ENCODE measurements around the gene ACTRT2. TPM values are rescaled to one million over a fixed set of nuclear protein-coding genes. Genes with fewer than 3 reads are reported as not detected.

Gene ACTRT2
- total RNA-seq, 1 experiment from 2014 or later, result not detected

GRCh38 chr1:3071565-3072390, 50.5 kb downstream of the ACTRT2 start:
- no peaks in the 10 kb centered on the region for H3K79me2 ChIP-seq (ENCODE audit: low read length)
- peaks cover 3% of the 10 kb centered on the region; the same call in 1 of the 2 replicates for H3K4me1 ChIP-seq (ENCODE audit: insufficient read depth, low read length)
- H2AFZ ChIP-seq (ENCODE audit: low read length), result no peak overlapping the region
- DNase-seq, result no peak
- no peak for TF ChIP-seq CTCF (conservative IDR thresholded peaks at IDR 0.05; ENCODE audit: low read depth, low read length)
- no peak for TF ChIP-seq EZH2phosphoT487 (IDR thresholded peaks at IDR 0.05; ENCODE audit: borderline replicate concordance, low read length)
- TF ChIP-seq EZH2 (IDR thresholded peaks at IDR 0.05; ENCODE audit: low read length, unreplicated experiment), result no peak
- no peaks in the 10 kb centered on the region for H4K20me1 ChIP-seq (ENCODE audit: low read length)
- POLR2A ChIA-PET (ENCODE audit: unreplicated experiment), result no interaction called here
- H3K27me3 ChIP-seq (ENCODE audit: low read length), result peaks cover 79% of the 10 kb centered on the region
- no peak overlapping the region for H3K27ac ChIP-seq (ENCODE audit: low read length)
- BruUV-seq (replicated peaks), result no TSS peak
- no peaks in the 10 kb centered on the region for H3K9me2 ChIP-seq (replicated peaks; ENCODE audit: low read length)
- no peaks in the 10 kb centered on the region for H3F3A ChIP-seq (ENCODE audit: low read length, unreplicated experiment)
- CTCF ChIA-PET, result no interaction called here
- no peak overlapping the region for H3K4me2 ChIP-seq (ENCODE audit: low read length)
- no peak overlapping the region for H3K4me3 ChIP-seq (ENCODE audit: low read length)
- intact Hi-C loops (cut with micrococcal nuclease), result no loop called here
- no peak overlapping the region for H3K9ac ChIP-seq (ENCODE audit: low read length)
- no peaks in the 10 kb centered on the region for H3K9me3 ChIP-seq (ENCODE audit: low read length)
- ATAC-seq, result no peak
- H3K36me3 ChIP-seq (ENCODE audit: low read depth, low read length), result no peaks in the 10 kb centered on the region

Other genes with a start within 250 kb of the ACTRT2 start
- 0.11 and 1.2 TPM in 2 replicates for gene TTC34, start 219.8 kb upstream of the ACTRT2 start, total RNA-seq (2014; rRNA removed)
- 0.04 and 0.17 TPM in 2 replicates for gene PRDM16, start 47.7 kb downstream of the ACTRT2 start, total RNA-seq (2014; rRNA removed)

All from PC-3 (cell line).